Karpas-422 (cell line): Measurements from ENCODE around the gene LRRC28. TPM values are rescaled to one million over a fixed set of nuclear protein-coding genes. Genes with fewer than 3 reads are reported as not detected.

ENCODE experiments used
- DNase-seq: peaks from one replicate; pipeline ENCODE4 v3.0.0-alpha.2; 2015
- H2AFZ ChIP-seq: fragments of 200-600 bp; sonication (generic); 2 replicates; pipeline ENCODE4 v1.6.1; 2014; ENCODE audit warnings: antibody characterized with exemption, low read length, mixed read lengths
- H3K27ac ChIP-seq: fragments of 200-600 bp; sonication (generic); 2 replicates; pipeline ENCODE4 v1.5.1; 2014; ENCODE audit warnings: mild to moderate bottlenecking, low read length, moderate library complexity
- H3K27me3 ChIP-seq: fragments of 200-600 bp; sonication (generic); 2 replicates; pipeline ENCODE4 v1.6.1; 2014; ENCODE audit warnings: low read length, mixed read lengths
- H3K36me3 ChIP-seq: fragments of 200-600 bp; sonication (generic); 2 replicates; pipeline ENCODE4 v1.6.1; 2014; ENCODE audit warnings: low read length, mixed read lengths; ENCODE audit not compliant: insufficient read depth
- H3K4me1 ChIP-seq: fragments of 200-600 bp; sonication (generic); 2 replicates; pipeline ENCODE4 v1.6.1; 2014; ENCODE audit warnings: mild to moderate bottlenecking, low read length, mixed read lengths
- H3K4me2 ChIP-seq: fragments of 200-600 bp; sonication (generic); 2 replicates; pipeline ENCODE4 v1.6.1; 2014; ENCODE audit warnings: low read length, low read depth, mild to moderate bottlenecking; ENCODE audit not compliant: poor library complexity, severe bottlenecking
- H3K4me3 ChIP-seq: fragments of 200-600 bp; sonication (generic); 2 replicates; pipeline ENCODE4 v1.5.1; 2014; ENCODE audit warnings: mild to moderate bottlenecking, antibody characterized with exemption, low read length, mixed read lengths
- H3K79me2 ChIP-seq: fragments of 200-600 bp; sonication (generic); 2 replicates; pipeline ENCODE4 v1.6.1; 2014; ENCODE audit warnings: mild to moderate bottlenecking, low read length, mixed read lengths
- H3K9ac ChIP-seq: fragments of 200-600 bp; sonication (generic); 2 replicates; pipeline ENCODE4 v1.6.0; 2014; ENCODE audit warnings: low read length
- H3K9me2 ChIP-seq: fragments of 200-600 bp; sonication (generic), shearing (Covaris generic); replicated peaks from 2 replicates; pipeline ENCODE4 v1.6.0; 2014; ENCODE audit warnings: mild to moderate bottlenecking, low read length, moderate library complexity; ENCODE audit not compliant: insufficient read depth
- H3K9me3 ChIP-seq: fragments of 300-700, 200-600 bp; sonication (generic); 2 replicates; pipeline ENCODE4 v1.6.1; 2014; ENCODE audit warnings: low read length, mixed read lengths
- H4K20me1 ChIP-seq: fragments of 200-600 bp; sonication (generic); 2 replicates; pipeline ENCODE4 v1.6.1; 2014; ENCODE audit warnings: mild to moderate bottlenecking, antibody characterized with exemption, low read length, low read depth; ENCODE audit not compliant: insufficient read depth
- total RNA-seq: library from RNA; depleted of rRNA; stranded (reverse); fragments of >200 nt; shearing (Covaris generic); gene quantifications from 2 replicates; pipeline ENCODE4 v1.2.3, GENCODE V29; 2014; ENCODE audit warnings: low replicate concordance

Gene LRRC28
- total RNA-seq, 1 experiment from 2014 or later, result 88.0 TPM

DNA sequence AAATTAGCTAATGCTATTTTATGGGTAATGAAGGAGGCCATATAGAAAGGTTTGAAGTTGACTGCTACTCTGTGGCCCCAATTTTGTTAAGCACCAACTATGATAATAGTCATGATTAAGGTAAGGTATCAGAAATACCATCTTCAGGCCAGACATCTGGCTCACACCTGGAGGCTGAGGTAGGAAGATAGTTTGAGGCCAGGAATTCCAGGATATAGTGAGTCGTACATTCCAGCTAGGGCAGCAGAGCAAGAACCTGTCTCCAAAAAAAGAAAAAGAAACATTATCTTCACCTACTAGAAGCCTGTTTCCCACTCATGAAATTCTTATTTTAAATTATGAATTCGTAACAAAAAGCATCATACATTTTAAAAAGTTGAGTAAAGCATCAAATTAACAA is 64.4 kb downstream of the LRRC28 start:
- no peaks in the 10 kb centered on the region for H3K36me3 ChIP-seq

DNA sequence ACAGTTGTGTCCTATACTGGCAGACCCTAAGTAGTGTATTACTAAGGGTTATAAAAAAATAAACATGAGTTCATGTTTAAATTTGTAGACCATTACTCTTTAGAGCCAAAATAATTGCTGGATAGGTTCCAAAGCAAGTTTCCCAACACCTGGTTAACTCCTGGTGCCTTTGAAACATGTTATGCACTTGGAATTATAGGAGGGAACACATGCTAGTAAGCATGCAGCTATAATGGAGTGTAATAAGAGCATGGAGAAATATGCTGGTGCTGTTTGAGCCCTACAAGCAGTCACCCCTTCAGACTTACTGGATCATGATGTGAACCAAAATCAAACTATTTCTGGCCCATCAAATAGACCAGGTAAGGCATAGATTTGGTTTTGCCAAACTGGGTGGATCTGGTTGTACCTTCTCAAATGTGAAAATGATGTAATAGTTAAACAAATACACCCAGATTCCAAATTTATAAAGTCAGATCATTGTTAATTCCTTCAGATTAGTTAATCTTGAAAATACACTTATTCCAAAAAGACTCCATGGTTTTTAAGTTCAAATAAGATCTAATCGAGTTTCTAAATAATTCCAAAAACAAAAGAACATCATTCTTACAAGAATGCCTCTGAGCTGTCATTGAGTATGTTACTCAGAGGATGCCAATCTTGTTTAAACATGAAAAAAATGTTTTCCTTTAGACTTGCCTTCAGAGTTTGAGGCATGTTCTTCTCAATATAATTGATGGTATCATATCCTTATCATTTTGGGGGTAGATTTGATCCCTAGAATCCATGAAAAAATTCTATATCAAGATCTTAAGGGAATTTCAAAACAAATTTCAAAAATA is 69.3 kb downstream of the LRRC28 start:
- no peaks in the 10 kb centered on the region for H3K9me3 ChIP-seq
- H3K4me3 ChIP-seq, result no peak overlapping the region
- no peaks in the 10 kb centered on the region for H3K9me2 ChIP-seq
- no peaks in the 10 kb centered on the region for H3K36me3 ChIP-seq
- DNase-seq, result no peak
- no peak overlapping the region for H2AFZ ChIP-seq
- H4K20me1 ChIP-seq, result no peaks in the 10 kb centered on the region
- H3K27ac ChIP-seq, result no peak overlapping the region
- H3K9ac ChIP-seq, result no peak overlapping the region
- H3K27me3 ChIP-seq, result no peaks in the 10 kb centered on the region
- H3K79me2 ChIP-seq, result no peaks in the 10 kb centered on the region
- no peaks in the 10 kb centered on the region for H3K4me1 ChIP-seq
- H3K4me2 ChIP-seq, result no peak overlapping the region

More for the DNA sequence above, 64.4 kb downstream of the LRRC28 start:
- Histone ChIP-seq H4K20me1 (no peaks in the 10 kb centered on the region), H3K27ac (no peak overlapping the region), H3K9ac (no peak overlapping the region), H3K4me2 (no peak overlapping the region), H2AFZ (no peak overlapping the region), H3K9me2 (no peaks in the 10 kb centered on the region), H3K4me3 (no peak overlapping the region), H3K27me3 (no peaks in the 10 kb centered on the region), H3K4me1 (no peaks in the 10 kb centered on the region), H3K9me3 (peaks cover 14% of the 10 kb centered on the region), H3K79me2 (no peaks in the 10 kb centered on the region)
- DNase-seq, result no peak

DNA sequence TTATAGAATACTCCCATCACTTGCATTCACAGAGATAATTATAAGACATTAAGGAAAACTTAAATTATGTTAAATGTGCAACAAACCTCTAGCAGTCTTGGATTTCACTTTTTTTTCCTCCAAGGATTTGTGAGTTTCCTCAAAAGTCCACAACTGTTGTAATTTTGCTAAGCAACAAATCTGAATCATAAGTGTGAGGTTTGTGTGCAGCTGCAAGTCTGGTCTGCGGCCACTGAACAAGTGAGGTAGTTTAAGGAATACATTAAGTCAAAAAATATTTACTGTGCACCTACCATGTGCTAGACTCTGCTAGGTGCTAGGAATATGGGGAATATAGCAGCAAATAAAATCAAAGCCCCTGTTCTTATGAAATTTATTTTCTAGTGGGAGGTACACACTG is 70.2 kb downstream of the LRRC28 start:
- DNase-seq, result no peak
- Histone ChIP-seq H2AFZ (no peak overlapping the region), H3K4me3 (no peak overlapping the region), H3K79me2 (no peaks in the 10 kb centered on the region), H3K9me2 (no peaks in the 10 kb centered on the region), H3K27ac (no peak overlapping the region), H3K4me2 (no peak overlapping the region), H3K4me1 (no peaks in the 10 kb centered on the region), H3K27me3 (no peaks in the 10 kb centered on the region), H4K20me1 (no peaks in the 10 kb centered on the region), H3K9me3 (no peaks in the 10 kb centered on the region), H3K9ac (no peak overlapping the region), H3K36me3 (no peaks in the 10 kb centered on the region)

DNA sequence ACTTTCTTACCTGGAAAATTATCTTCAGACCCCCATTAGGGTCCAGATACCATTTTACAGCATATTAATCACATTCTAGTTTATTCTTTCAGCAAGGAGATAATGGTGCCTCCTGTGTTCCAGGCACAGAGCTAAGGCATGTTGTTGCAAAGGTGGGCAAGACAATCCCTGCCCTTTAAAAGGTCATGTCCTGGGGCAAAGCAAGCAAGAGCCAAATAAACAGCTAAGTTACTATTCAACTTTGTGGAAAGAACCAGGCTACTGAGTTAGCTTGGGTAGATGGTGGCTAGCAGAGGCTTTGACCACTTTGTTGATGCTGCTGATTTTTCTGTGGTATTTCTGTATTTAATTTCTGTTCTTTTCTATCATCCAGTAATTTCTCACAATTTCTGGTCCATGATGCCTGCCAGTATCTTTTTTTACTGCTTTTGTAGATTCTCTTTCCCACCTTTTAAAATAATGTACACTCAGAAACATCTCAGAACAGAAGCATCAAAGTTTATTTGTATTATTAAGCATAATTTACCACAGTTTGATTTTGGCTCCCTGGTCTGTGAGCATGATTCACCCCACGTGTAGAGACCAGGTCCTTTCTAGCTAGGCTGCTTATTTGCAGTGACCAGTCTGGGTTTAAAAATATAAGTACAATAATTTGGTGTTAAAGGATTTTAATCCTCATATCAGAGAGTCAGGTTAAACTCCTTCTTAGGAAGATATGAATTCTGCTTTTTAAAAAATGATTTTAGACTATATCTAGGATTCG is 71.5 kb downstream of the LRRC28 start:
- H2AFZ ChIP-seq, result no peak overlapping the region
- H3K9me3 ChIP-seq, result no peaks in the 10 kb centered on the region
- no peak overlapping the region for H3K4me3 ChIP-seq
- H3K9me2 ChIP-seq, result no peaks in the 10 kb centered on the region
- no peaks in the 10 kb centered on the region for H4K20me1 ChIP-seq
- no peaks in the 10 kb centered on the region for H3K4me1 ChIP-seq
- no peaks in the 10 kb centered on the region for H3K36me3 ChIP-seq
- no peak overlapping the region for H3K9ac ChIP-seq
- no peak overlapping the region for H3K27ac ChIP-seq
- H3K27me3 ChIP-seq, result no peaks in the 10 kb centered on the region
- no peaks in the 10 kb centered on the region for H3K79me2 ChIP-seq
- no peak overlapping the region for H3K4me2 ChIP-seq
- no peak for DNase-seq

DNA sequence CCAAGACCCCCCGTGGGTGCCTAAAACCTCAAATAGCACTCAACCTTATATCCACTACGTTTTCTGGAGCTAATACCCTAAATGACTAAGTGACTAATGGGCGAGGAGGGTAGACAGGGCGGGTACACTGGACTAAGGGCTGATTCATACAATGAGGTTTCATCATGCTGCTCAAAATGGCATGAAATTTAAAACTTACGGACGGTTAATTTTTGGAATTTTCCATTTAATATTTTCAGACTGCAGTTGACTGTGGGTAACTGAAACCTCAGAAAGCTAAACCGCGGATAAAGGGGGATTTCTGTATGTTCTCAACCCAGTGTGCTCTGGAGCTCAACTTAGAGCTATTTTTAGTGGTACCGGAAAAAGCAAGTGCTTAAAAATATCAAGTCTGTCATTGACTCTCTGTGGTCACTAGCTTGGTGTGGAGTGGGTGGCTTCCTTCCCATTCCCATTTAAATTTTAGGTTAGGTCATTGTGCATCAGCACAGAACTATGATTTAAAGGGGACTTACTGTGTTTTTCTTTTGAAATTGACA is 72.9 kb downstream of the LRRC28 start:
- Histone ChIP-seq H4K20me1 (no peaks in the 10 kb centered on the region), H3K9me2 (no peaks in the 10 kb centered on the region), H3K9ac (no peak overlapping the region), H3K9me3 (no peaks in the 10 kb centered on the region), H3K4me3 (no peak overlapping the region), H3K36me3 (no peaks in the 10 kb centered on the region), H3K79me2 (no peaks in the 10 kb centered on the region), H3K4me2 (no peak overlapping the region), H2AFZ (no peak overlapping the region), H3K27ac (no peak overlapping the region), H3K27me3 (no peaks in the 10 kb centered on the region), H3K4me1 (no peaks in the 10 kb centered on the region)
- no peak for DNase-seq

DNA sequence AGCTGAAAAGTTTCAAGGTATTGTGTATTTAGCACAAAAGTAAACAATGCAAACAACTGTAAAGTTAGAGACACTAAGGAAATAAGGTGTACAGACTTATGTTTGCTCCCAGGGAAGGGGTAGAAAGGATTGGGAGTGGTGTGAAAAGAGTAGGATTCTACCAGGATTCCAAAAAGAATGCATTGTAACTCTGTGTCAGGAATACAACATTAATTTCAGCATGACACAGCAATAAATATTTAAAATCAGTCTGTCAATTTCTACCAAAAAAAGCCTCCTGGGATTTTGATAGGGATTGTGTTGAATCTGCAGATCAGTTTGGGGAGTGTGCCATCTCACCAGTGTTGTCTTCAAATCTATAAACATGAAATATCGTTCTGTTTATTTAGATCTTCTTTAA is 73.4 kb downstream of the LRRC28 start:
- no peaks in the 10 kb centered on the region for H3K36me3 ChIP-seq
- no peaks in the 10 kb centered on the region for H3K27me3 ChIP-seq
- H3K79me2 ChIP-seq, result no peaks in the 10 kb centered on the region
- H2AFZ ChIP-seq, result no peak overlapping the region
- no peak for DNase-seq
- H3K27ac ChIP-seq, result no peak overlapping the region
- H3K4me3 ChIP-seq, result no peak overlapping the region
- no peak overlapping the region for H3K4me2 ChIP-seq
- H4K20me1 ChIP-seq, result no peaks in the 10 kb centered on the region
- no peaks in the 10 kb centered on the region for H3K9me3 ChIP-seq
- H3K4me1 ChIP-seq, result no peaks in the 10 kb centered on the region
- no peaks in the 10 kb centered on the region for H3K9me2 ChIP-seq
- H3K9ac ChIP-seq, result no peak overlapping the region

DNA sequence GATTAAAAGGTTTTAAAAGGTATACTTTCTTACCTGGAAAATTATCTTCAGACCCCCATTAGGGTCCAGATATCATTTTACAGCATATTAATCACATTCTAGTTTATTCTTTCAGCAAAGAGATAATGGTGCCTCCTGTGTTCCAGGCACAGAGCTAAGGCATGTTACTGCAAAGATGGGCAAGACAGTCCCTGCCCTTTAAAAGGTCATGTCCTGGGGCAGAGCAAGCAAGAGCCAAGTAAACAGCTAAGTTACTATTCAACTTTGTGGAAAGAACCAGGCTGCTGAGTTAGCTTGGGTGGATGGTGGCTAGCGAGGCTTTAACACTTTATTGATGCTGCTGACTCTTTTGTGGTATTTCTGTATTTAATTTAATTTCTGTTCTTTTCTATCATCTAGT is 75.0 kb downstream of the LRRC28 start:
- Histone ChIP-seq H2AFZ (no peak overlapping the region), H3K4me2 (no peak overlapping the region), H3K27me3 (no peaks in the 10 kb centered on the region), H3K9me2 (no peaks in the 10 kb centered on the region), H3K4me1 (no peaks in the 10 kb centered on the region), H3K4me3 (no peak overlapping the region), H3K9ac (no peak overlapping the region), H4K20me1 (no peaks in the 10 kb centered on the region), H3K27ac (no peak overlapping the region), H3K79me2 (peaks cover 3% of the 10 kb centered on the region; the same call in 1 of the 2 replicates), H3K36me3 (no peaks in the 10 kb centered on the region), H3K9me3 (no peaks in the 10 kb centered on the region)
- DNase-seq, result no peak
